Activated CD4-positive, alpha-beta memory T cell treated with anti-CD3 and anti-CD28 coated beads for 36 hours (primary cell): Measurements from ENCODE around the gene DCAF5. TPM values are rescaled to one million over a fixed set of nuclear protein-coding genes. Genes with fewer than 3 reads are reported as not detected.
"Not testable (repeated sequence)": the region's sequence is repeated elsewhere in the genome, so short reads cannot be mapped to it uniquely, and the experiment has no call there.

Experiments used
- CTCF ChIA-PET: fragments of 350-600 bp; sonication (Branson Sonifier 250); formaldehyde crosslinking; loops from one replicate; lab custom pipeline; 2021; ENCODE audit warnings: antibody characterized with exemption, inconsistent platforms; lab: Charles Lee
- POLR2A ChIA-PET: fragments of 350-600 bp; sonication (Branson Sonifier 250); formaldehyde crosslinking; loops from one replicate; lab custom pipeline; 2021; ENCODE audit warnings: antibody characterized with exemption; lab: Charles Lee
- DNase-seq: peaks from one replicate; pipeline ENCODE4 v3.0.0-alpha.2; 2020
- H3K27ac Mint-ChIP-seq: one replicate; pipeline ENCODE4 v1.8.0; 2021; ENCODE audit warnings: mixed read lengths
- H3K27me3 Mint-ChIP-seq: one replicate; pipeline ENCODE4 v1.8.0; 2021; ENCODE audit warnings: mixed read lengths
- H3K36me3 Mint-ChIP-seq: one replicate; pipeline ENCODE4 v1.8.0; 2021; ENCODE audit warnings: mixed read lengths
- H3K4me1 Mint-ChIP-seq: one replicate; pipeline ENCODE4 v1.8.0; 2021; ENCODE audit warnings: low read depth, mixed read lengths
- H3K4me3 Mint-ChIP-seq: one replicate; pipeline ENCODE4 v1.8.0; 2021; ENCODE audit warnings: mild to moderate bottlenecking, mixed read lengths
- H3K9me3 Mint-ChIP-seq: one replicate; pipeline ENCODE4 v1.8.0; 2021; ENCODE audit warnings: mixed read lengths
- intact Hi-C: fragments of 100-400 bp; cut with micrococcal nuclease; formaldehyde crosslinking; loops from one replicate; pipeline ENCODE4 v1.15.1; 2023
- total RNA-seq, 2 experiments: library from RNA; stranded (reverse); gene quantifications; one replicate each; pipeline ENCODE4 v1.2.3, GENCODE V29; 2021

DCAF5 gene
- 10 to 100 TPM; 32.3 to 34.0 TPM for total RNA-seq

GRCh38 chr14:69152902-69153151, at the start of gene DCAF5:
Gene DCAF5, minus strand, starts transcription at chr14:69153119. Its CDS starts 141 bp downstream, at chr14:69152978.
- ChIA-PET CTCF (interaction anchor here (0.6 to 10.6 kb wide), 4 partner anchors 21 to 243 kb away, joined by 3 to 146 read pairs (median 4); no protein-coding TSS in a partner anchor), POLR2A (interaction anchor here (0.8 to 1.6 kb wide), 4 partner anchors 15 to 245 kb away, joined by 3 to 8 read pairs (median 4); partner anchors contain the start of genes ERH, EXD2 and SLC39A9)
- H3K36me3 Mint-ChIP-seq, result peaks cover 12% of the 10 kb centered on the region
- no peaks in the 10 kb centered on the region for H3K27me3 Mint-ChIP-seq
- H3K9me3 Mint-ChIP-seq, result no peaks in the 10 kb centered on the region
- peak within 1 kb of the TSS; percentile 91 for H3K4me3 Mint-ChIP-seq
- peak; percentile 96 for DNase-seq
- peaks cover 37% of the 10 kb centered on the region for H3K4me1 Mint-ChIP-seq
- intact Hi-C loops, result loop anchor here (1.0 to 5.0 kb wide), 4 partner anchors 24 to 1456 kb away; partner anchors contain the start of genes COX16, RDH11 and SUSD6
- H3K27ac Mint-ChIP-seq, result peak within 1 kb of the TSS; percentile 92

- ChIA-PET POLR2A (interaction anchor here (0.7 kb wide), 1 partner anchor 200 kb away, joined by 3 read pairs; no protein-coding TSS in a partner anchor), CTCF (interaction anchor here (2.6 kb wide), 1 partner anchor 70 kb away, joined by 9 read pairs; no protein-coding TSS in a partner anchor)
- peaks cover 2% of the 10 kb centered on the region for H3K4me1 Mint-ChIP-seq
- DNase-seq, result no peak
- intact Hi-C loops, result no loop called here
- no peak overlapping the region for H3K4me3 Mint-ChIP-seq
- no peaks in the 10 kb centered on the region for H3K36me3 Mint-ChIP-seq
- H3K27me3 Mint-ChIP-seq, result no peaks in the 10 kb centered on the region
- H3K27ac Mint-ChIP-seq, result no peak overlapping the region
- no peaks in the 10 kb centered on the region for H3K9me3 Mint-ChIP-seq
These were observed 46.9 kb upstream of the DCAF5 start for GRCh38 chr14:69199786-69200185.

GRCh38 chr14:69193721-69194120, 40.8 kb upstream of the DCAF5 start:
- peaks cover 14% of the 10 kb centered on the region for H3K4me1 Mint-ChIP-seq
- no peaks in the 10 kb centered on the region for H3K9me3 Mint-ChIP-seq
- no peak for DNase-seq
- H3K36me3 Mint-ChIP-seq, result no peaks in the 10 kb centered on the region
- ChIA-PET CTCF (interaction anchor here (0.7 to 1.1 kb wide), 2 partner anchors 64 to 67 kb away, joined by 3 read pairs; no protein-coding TSS in a partner anchor), POLR2A (no interaction called here)
- H3K27me3 Mint-ChIP-seq, result no peaks in the 10 kb centered on the region
- no peak overlapping the region for H3K4me3 Mint-ChIP-seq
- no peak overlapping the region for H3K27ac Mint-ChIP-seq
- intact Hi-C loops, result no loop called here

GRCh38 chr14:69191340-69192111, 38.6 kb upstream of the DCAF5 start, which contains the start of gene EXD2:
Gene EXD2, plus strand, starts transcription at chr14:69191498. Its CDS starts 17,973 bp downstream, at chr14:69209471.
- CTCF ChIA-PET, result interaction anchor here (0.6 to 2.5 kb wide), 8 partner anchors 41 to 280 kb away, joined by 3 to 14 read pairs (median 4); no protein-coding TSS in a partner anchor
- peaks cover 12% of the 10 kb centered on the region for H3K4me1 Mint-ChIP-seq
- intact Hi-C loops, result loop anchor here (1.0 to 2.0 kb wide), 2 partner anchors 40 to 63 kb away; no protein-coding TSS in a partner anchor
- H3K4me3 Mint-ChIP-seq, result peak within 1 kb of the TSS; percentile 85
- peak within 1 kb of the TSS; percentile 78 for H3K27ac Mint-ChIP-seq
- DNase-seq, result peak; percentile 88
- H3K27me3 Mint-ChIP-seq, result no peaks in the 10 kb centered on the region
- no peaks in the 10 kb centered on the region for H3K36me3 Mint-ChIP-seq
- H3K9me3 Mint-ChIP-seq, result no peaks in the 10 kb centered on the region
- POLR2A ChIA-PET, result interaction anchor here (0.6 to 2.1 kb wide), 5 partner anchors 11 to 207 kb away, joined by 3 to 12 read pairs (median 7); partner anchors contain the start of genes DCAF5, ERH and SLC39A9

- Mint-ChIP-seq H3K27me3 (no peaks in the 10 kb centered on the region), H3K4me1 (peaks cover 12% of the 10 kb centered on the region), H3K9me3 (no peaks in the 10 kb centered on the region), H3K27ac (no peak overlapping the region), H3K36me3 (no peaks in the 10 kb centered on the region), H3K4me3 (no peak overlapping the region)
- ChIA-PET CTCF (interaction anchor here (1.8 to 2.5 kb wide), 2 partner anchors 61 to 279 kb away, joined by 7 to 14 read pairs; no protein-coding TSS in a partner anchor), POLR2A (interaction anchor here (0.9 kb wide), 1 partner anchor 207 kb away, joined by 3 read pairs; no protein-coding TSS in a partner anchor)
- no peak for DNase-seq
- intact Hi-C loops, result loop anchor here (2.0 kb wide), 1 partner anchor 61 kb away; no protein-coding TSS in a partner anchor
These were observed 37.3 kb upstream of the DCAF5 start for GRCh38 chr14:69190191-69190590.

- Mint-ChIP-seq H3K4me3 (no peak overlapping the region), H3K4me1 (no peaks in the 10 kb centered on the region), H3K36me3 (no peaks in the 10 kb centered on the region), H3K27ac (no peak overlapping the region), H3K27me3 (no peaks in the 10 kb centered on the region), H3K9me3 (no peaks in the 10 kb centered on the region)
- intact Hi-C loops, result no loop called here
- CTCF ChIA-PET, result no interaction called here
- POLR2A ChIA-PET, result no interaction called here
- DNase-seq, result no peak
These were observed 30.8 kb upstream of the DCAF5 start for GRCh38 chr14:69183735-69184134.

- intact Hi-C loops, result not testable (repeated sequence)
These were observed 29.7 kb upstream of the DCAF5 start for GRCh38 chr14:69182580-69182979.

GRCh38 chr14:69181491-69181890, 28.6 kb upstream of the DCAF5 start:
- Mint-ChIP-seq H3K27ac (no peak overlapping the region), H3K27me3 (no peaks in the 10 kb centered on the region), H3K4me1 (no peaks in the 10 kb centered on the region), H3K9me3 (no peaks in the 10 kb centered on the region), H3K36me3 (no peaks in the 10 kb centered on the region), H3K4me3 (no peak overlapping the region)
- ChIA-PET CTCF (no interaction called here), POLR2A (no interaction called here)
- DNase-seq, result no peak
- intact Hi-C loops, result no loop called here

More at GRCh38 chr14:69182580-69182979, 29.7 kb upstream of the DCAF5 start:
- H3K27ac Mint-ChIP-seq, H3K4me1 Mint-ChIP-seq, H3K4me3 Mint-ChIP-seq, H3K9me3 Mint-ChIP-seq, H3K36me3 Mint-ChIP-seq, CTCF ChIA-PET, DNase-seq, POLR2A ChIA-PET, H3K27me3 Mint-ChIP-seq: not testable (repeated sequence)

- H3K9me3 Mint-ChIP-seq, result no peaks in the 10 kb centered on the region
- no peak overlapping the region for H3K27ac Mint-ChIP-seq
- intact Hi-C loops, result no loop called here
- no peaks in the 10 kb centered on the region for H3K36me3 Mint-ChIP-seq
- DNase-seq, result no peak
- H3K4me3 Mint-ChIP-seq, result no peak overlapping the region
- ChIA-PET POLR2A (no interaction called here), CTCF (interaction anchor here (0.7 kb wide), 1 partner anchor 68 kb away, joined by 3 read pairs; no protein-coding TSS in a partner anchor)
- no peaks in the 10 kb centered on the region for H3K4me1 Mint-ChIP-seq
- no peaks in the 10 kb centered on the region for H3K27me3 Mint-ChIP-seq
These were observed 22.2 kb upstream of the DCAF5 start for GRCh38 chr14:69175130-69175529.

- CTCF ChIA-PET, result no interaction called here
- H3K27me3 Mint-ChIP-seq, result no peaks in the 10 kb centered on the region
- no peak overlapping the region for H3K4me3 Mint-ChIP-seq
- H3K9me3 Mint-ChIP-seq, result no peaks in the 10 kb centered on the region
- intact Hi-C loops, result no loop called here
- H3K36me3 Mint-ChIP-seq, result no peaks in the 10 kb centered on the region
- no peak for DNase-seq
- H3K4me1 Mint-ChIP-seq, result no peaks in the 10 kb centered on the region
- no peak overlapping the region for H3K27ac Mint-ChIP-seq
- POLR2A ChIA-PET, result no interaction called here
These were observed 18.6 kb upstream of the DCAF5 start for GRCh38 chr14:69171569-69171968.

GRCh38 chr14:69170839-69171238, 17.9 kb upstream of the DCAF5 start:
- POLR2A ChIA-PET, result no interaction called here
- CTCF ChIA-PET, result no interaction called here
- no peaks in the 10 kb centered on the region for H3K4me1 Mint-ChIP-seq
- no peak for DNase-seq
- H3K9me3 Mint-ChIP-seq, result no peaks in the 10 kb centered on the region
- intact Hi-C loops, result no loop called here
- no peak overlapping the region for H3K27ac Mint-ChIP-seq
- H3K27me3 Mint-ChIP-seq, result no peaks in the 10 kb centered on the region
- no peaks in the 10 kb centered on the region for H3K36me3 Mint-ChIP-seq
- H3K4me3 Mint-ChIP-seq, result no peak overlapping the region

GRCh38 chr14:69165787-69166186, 12.9 kb upstream of the DCAF5 start:
- peaks cover 18% of the 10 kb centered on the region for H3K9me3 Mint-ChIP-seq
- H3K4me1 Mint-ChIP-seq, H3K27me3 Mint-ChIP-seq, POLR2A ChIA-PET, H3K36me3 Mint-ChIP-seq, DNase-seq, intact Hi-C loops, H3K27ac Mint-ChIP-seq, H3K4me3 Mint-ChIP-seq, CTCF ChIA-PET: not testable (repeated sequence)
